GM18868 (cell line): ENCODE data around the gene CREBBP.

Source experiments
- ATAC-seq: cut with Tn5 transposase; IDR thresholded peaks from one replicate; pipeline ENCODE4 v1.9.1; 2021; ENCODE audit warnings: mild to moderate bottlenecking, moderate library complexity; ENCODE audit not compliant: unreplicated experiment

The CREBBP gene

DNA sequence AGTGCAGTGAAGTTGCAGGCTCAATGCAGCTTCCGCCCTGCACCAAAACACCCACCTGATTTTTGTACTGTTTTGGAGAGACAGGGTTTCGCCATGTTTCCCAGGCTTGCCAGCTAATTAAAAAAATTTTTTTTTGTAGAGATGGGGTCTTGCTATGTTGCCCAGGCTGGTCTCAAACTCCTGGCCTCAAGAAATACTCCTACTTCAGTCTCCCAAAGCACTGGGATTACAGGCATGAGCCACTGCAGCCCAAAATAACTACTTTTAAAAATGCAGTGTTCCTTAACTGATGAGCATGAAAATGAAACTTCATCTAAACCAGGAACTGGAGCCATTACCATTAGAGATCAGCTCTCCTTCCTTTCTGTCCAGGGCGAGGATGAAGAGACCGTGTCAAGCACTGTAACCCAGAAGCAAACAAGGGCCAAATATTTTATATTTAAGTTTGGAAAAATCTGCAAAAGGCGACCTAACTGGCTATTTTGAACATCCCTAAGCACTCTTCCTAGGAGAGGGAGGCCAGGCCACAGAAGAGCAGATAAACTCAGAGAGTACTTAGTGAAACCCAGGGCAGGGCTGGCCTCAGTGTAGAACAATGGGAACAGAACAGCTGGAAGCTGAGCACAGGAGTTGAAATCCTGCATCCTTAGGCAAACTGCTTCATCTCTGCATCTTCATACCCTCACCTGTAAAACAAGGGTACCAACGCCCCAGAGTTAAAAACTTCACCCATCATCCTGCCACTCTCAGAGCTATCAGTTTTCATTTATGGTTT, 24.0 kb downstream of the CREBBP start:
- no peak for ATAC-seq

GRCh38 chr16:3854750-3855541, 25.6 kb downstream of the CREBBP start:
- no peak for ATAC-seq

GRCh38 chr16:3850544-3850899, 30.0 kb downstream of the CREBBP start:
- ATAC-seq: no peak

GRCh38 chr16:3849751-3850543, 30.6 kb downstream of the CREBBP start:
- no peak for ATAC-seq

DNA sequence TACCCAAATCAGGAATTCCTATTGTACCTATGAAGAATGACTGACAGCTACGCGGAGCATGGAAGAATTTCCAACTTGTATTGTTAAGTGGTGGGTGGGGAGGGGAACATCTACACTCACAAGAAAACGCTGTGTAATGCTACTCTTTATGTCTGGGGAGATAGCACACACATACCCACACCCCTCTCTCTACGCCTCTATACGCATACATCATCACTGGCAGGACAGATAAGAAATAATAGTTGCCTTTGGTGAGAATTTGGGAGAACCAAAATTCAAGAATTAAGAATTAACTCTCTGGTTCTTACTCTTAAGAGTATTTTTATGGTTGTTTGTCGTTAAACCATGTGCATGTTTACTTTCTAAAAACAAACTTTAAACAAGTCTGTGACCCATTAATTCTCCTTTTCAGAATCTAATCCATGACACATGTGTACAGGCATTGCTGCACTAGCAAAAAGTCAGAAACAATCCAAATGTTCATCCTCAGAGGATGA, 33.9 kb downstream of the CREBBP start:
- no peak for ATAC-seq

- no peak for ATAC-seq
Observed at GRCh38 chr16:3846087-3846486, 34.4 kb downstream of the CREBBP start.

GRCh38 chr16:3842994-3843393, 37.5 kb downstream of the CREBBP start:
- no peak for ATAC-seq

DNA sequence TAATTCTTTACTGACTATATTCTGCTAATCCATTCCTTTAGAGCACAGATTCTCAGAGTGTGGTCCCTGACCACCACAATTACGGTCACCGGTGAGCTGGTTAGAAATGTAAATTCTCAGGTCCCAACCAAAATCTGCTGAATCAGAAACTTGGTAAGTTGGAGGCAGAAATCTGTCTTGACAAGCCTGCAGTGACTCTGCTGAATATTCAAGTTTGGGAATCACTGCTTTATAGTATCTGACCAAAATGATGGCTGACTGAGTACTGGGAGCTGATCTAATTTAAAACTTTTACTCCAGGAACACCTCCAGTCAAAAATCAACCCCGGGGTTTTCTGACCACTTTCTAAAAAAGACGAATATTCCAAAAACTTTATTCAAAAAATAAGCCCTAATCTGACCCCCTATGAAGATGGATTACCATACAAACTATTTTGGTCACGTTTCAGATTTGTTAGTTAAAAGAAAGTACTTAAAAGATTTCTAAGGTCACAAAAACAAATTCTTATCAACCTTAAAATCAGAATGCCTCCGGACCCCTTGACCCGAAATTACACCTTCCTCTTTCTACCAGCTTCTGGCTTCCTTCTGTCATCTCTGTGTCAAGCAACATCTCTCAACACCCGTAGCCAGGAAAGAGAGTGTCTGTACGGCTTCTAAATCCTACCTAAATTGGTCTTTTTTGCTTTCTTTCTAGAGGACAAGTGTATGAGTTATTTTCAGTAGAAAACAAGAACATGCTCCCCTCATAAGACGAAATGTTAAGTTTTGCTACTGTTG, 38.6 kb downstream of the CREBBP start:
- ATAC-seq: no peak

DNA sequence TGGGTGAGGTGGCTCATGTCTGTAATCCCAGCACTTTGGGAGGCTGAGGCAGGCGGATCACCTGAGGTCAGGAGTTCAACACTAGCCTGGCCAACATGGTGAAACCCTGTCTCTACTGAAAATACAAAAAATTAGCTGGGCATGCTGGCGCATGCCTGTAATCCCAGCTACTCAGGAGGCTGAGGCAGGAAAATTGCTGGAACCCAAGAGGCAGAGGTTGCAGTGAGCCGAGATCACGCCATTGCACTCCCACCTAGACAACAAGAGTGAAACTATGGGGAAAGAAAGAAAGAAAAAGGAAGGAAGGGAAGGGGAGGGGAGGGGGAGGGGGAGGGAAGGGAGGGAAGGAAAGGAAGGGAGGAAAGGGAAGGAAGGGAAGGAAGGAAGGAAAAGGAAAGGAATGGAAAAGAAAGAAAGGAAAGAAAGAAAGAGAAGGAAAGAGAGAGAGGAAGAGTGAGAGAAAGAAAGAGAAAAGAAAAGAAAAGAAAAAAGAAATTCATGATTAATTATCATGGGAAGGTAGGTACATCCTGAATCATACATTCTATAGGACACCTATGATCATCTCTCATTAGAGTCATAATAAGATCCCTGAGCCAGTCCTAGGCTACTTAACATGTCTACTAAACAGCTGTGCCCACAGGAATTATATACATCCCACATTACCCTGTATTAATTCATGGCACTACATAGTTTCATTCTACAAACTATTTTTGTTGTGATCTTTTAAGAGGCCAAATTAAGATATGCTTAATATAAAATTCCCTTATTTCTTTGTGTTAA, 40.9 kb downstream of the CREBBP start:
- no peak for ATAC-seq

GRCh38 chr16:3838600-3839401, 41.7 kb downstream of the CREBBP start:
- ATAC-seq: no peak

DNA sequence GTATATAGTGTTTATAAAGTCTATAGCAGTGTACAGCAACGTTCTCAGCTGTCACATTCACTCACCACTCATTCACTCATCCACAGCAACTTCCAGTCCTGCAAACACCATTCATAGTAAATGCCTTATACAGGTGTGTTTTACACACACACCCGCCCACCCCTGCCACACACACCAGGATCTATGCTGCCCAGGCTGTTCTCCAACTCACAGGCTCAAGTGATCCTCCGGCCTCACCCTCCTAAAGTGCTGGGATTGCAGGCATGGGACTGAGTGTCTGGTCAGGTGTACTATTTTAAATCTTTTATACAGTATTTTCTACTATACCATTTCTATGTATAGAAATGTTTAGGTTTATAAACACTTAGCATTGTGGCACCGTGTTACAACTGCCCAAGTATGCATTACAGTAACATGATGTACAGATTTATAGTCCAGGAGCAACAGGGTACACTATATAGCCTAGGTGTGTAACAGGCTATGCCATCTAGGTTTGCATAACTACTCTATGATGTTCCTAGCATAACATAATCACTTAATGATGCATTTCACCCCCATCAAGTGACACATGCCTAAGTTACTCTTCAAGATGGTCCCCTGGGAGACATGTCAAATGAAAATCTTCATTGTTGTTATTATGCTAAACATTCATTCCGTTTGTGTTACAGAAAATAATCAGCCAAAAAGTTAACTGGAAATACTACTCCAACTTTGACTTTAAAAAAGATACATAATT, 42.5 kb downstream of the CREBBP start:
- ATAC-seq: no peak

DNA sequence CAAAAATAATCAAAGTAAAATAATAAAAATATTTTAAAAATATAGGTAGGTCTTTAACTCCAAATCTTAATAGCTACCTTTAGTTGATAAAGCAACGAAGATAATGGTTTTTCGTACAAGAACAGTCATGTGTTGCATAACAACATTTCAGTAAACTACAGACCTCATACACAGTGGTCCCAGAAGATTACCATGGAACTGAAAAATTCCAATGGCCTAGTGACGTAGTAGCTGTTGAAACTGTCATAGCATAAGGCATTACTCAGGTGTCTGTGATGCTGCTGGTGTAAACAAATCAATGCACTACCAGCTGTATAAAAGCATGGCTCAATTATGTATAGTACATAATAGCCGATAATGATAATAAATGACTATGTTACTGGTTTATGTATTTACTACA, 43.9 kb downstream of the CREBBP start:
- ATAC-seq: no peak

DNA sequence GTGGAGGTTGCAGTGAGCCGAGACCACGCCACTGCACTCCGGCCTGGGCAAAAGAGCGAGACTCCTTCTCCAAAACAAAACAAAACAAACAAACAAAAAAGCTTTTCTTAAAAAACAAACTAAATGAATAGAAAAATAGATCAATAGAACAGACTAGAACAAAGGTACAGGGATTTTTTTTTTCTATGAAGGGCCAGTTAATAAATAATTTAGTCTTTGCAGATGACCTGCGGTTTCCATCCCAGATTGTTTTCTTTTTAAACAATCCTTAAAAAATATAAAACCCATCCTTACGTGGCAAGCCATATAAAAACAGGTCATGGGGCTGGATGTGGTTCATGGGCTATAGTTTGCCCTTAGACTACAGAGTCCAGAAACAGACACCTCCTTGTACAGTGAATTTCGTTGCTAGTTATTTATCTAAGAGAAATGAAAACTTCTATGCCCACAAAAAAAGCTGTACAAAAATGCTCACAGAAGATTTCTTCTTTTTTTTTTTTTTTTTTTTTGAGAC, 45.4 kb downstream of the CREBBP start:
- ATAC-seq: no peak

GRCh38 chr16:3832668-3833067, 47.8 kb downstream of the CREBBP start:
- ATAC-seq: no peak

DNA sequence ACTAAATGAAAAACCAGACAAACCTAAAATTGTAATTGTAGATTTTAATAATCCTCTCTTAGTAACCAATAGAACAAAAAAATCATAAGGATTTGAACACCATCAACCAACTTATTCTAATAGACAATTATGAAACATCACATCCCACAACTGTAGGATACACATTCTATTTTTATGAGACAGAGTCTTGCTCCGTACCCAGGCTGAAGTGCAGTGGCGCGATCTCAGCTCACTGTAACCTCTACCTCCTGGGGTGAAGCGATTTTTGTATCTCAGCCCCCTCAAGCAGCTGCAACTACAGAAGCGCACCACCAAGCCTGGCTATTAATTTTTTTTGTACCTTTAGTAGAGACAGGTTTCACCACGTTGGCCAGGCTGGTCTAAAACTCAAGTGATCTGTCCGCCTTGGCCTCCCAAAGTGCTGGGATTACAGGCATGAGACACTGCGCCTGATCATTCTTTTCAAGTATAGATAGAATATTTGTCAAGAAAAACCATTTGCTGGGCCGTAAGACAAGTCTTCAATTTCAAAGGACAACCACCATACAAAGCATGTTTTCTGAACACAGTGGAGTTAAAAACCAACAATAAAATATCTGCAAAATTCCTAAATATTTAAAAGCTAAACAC, 49.8 kb downstream of the CREBBP start:
- ATAC-seq: no peak

DNA sequence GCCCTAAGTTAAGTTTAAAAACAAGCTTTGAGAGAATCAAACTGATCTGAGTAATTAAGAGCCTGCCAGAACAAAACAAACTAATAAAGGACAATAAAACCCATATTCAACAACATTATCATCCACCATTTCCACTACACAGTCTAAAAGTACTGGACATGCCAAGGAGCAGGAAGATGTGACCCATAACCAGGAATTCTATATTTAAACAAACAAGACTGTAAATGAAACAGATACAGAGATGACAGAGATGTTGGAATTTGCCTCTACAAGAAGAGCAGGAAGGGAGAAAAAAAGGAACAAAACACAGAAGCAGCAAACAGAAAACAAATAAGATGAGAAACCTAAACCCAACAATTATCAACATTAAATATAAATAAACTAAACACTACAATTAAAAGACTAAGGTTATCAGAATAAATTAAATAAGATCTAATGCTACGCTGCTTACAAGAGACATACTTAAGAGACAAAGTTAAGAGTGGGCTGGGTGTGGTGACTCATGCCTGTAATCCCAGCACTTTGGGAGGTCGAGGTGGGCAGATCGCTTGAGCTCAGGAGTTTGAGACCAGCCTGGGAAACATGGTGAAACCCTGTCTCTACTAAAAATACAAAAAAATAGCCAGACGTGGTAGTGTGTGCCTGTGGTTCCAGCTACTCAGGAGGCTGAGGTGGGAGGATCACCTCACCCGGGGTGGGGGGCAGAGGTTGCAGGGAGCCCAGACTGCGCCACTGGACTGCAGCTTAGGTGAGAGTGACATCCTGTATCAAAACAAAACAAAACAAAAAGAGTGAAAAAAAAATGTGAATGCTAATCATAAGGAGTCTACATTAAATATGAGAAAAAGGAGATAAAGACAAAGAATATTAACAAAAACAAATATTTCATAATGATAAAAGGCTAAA, 50.6 kb downstream of the CREBBP start:
- ATAC-seq: no peak

DNA sequence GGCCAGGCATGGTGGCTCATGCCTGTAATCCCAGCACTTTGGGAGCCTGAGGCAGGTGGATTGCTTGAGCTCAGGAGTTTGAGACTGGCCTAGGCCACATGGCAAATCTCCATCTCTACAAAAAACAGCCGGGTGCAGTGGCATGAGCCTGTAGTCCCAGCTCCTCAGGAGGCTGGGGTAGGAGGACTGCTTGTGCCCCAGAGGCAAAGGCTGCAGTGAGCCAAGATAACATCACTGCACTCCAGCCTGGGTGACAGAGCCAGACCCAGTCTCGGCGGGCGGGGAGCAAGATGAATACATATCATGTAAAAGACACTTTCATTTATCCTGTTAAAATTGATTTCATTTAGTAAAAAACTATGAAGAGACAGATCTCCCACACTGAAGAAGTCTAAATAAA, 54.6 kb downstream of the CREBBP start:
- no peak for ATAC-seq
